ENCODE data around the gene METAP2.

Gene METAP2

DNA sequence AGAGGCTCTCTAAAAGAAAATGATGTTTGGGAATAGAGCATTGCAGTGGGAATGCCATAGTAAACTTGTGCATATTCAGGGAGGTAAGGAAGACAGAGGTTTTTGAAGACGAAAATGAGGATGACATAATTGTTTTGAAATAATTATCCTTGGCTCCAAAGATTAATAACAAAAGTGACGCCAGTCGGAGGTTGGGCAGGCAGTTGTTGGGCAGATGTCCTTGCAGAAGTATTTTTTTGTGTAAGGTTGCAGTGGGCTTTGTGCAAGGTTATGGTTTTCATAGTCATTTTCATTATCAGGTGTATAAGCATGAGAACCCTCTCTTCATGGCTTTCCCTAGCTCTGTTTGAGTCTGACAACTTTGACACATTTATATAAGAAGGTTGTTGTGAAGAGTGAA, 35.3 kb downstream of the METAP2 start:
- H3K27ac ChIP-seq (ENCODE audit: low read depth, low read length, poor library complexity, severe bottlenecking), result no peak overlapping the region

DNA sequence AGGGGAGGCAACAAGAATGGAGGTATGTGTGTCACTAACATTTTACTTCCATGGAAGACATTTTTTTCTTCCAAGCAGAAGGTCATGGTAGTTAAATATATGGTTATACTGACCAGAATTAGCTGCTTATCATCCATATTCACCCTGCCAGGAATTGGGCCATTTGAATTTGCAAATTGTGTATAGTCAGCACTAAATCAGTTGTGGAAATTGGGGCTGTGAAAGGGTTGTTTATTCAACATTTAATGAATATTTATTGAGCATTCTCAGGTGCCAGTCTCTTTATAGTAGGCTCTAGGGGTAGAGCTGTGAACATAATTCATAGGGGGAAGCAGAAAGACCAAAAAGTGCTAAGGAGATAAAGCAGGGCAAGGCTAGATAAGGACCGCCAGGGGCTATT, 38.0 kb downstream of the METAP2 start:
- Histone ChIP-seq H3K27ac (ENCODE audit: low read depth, low read length, poor library complexity, severe bottlenecking) (no peak overlapping the region), H3K9ac (ENCODE audit: low read length) (no peak overlapping the region), H3F3A (ENCODE audit: insufficient read depth, low read length) (no peaks in the 10 kb centered on the region), H4K20me1 (ENCODE audit: insufficient read depth, low read length) (no peaks in the 10 kb centered on the region), H3K36me3 (ENCODE audit: insufficient read depth, low read length) (peaks cover 83% of the 10 kb centered on the region), H3K27me3 (ENCODE audit: insufficient read depth, low read length) (no peaks in the 10 kb centered on the region), H3K4me2 (ENCODE audit: low read length) (no peak overlapping the region), H3K9me2 (ENCODE audit: low read depth, low read length) (no peaks in the 10 kb centered on the region), H3K4me1 (ENCODE audit: insufficient read depth, low read length, severe bottlenecking) (no peaks in the 10 kb centered on the region), H2AFZ (ENCODE audit: low read length) (no peak overlapping the region), H3K79me2 (ENCODE audit: insufficient read depth, low read length) (no peaks in the 10 kb centered on the region), H3K4me3 (ENCODE audit: low read depth, low read length, poor library complexity, severe bottlenecking) (no peak overlapping the region), H3K9me3 (ENCODE audit: low read length) (no peaks in the 10 kb centered on the region)
- TF ChIP-seq, protein P1, sequence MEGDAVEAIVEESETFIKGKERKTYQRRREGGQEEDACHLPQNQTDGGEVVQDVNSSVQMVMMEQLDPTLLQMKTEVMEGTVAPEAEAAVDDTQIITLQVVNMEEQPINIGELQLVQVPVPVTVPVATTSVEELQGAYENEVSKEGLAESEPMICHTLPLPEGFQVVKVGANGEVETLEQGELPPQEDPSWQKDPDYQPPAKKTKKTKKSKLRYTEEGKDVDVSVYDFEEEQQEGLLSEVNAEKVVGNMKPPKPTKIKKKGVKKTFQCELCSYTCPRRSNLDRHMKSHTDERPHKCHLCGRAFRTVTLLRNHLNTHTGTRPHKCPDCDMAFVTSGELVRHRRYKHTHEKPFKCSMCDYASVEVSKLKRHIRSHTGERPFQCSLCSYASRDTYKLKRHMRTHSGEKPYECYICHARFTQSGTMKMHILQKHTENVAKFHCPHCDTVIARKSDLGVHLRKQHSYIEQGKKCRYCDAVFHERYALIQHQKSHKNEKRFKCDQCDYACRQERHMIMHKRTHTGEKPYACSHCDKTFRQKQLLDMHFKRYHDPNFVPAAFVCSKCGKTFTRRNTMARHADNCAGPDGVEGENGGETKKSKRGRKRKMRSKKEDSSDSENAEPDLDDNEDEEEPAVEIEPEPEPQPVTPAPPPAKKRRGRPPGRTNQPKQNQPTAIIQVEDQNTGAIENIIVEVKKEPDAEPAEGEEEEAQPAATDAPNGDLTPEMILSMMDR (IDR thresholded peaks at IDR 0.05; ENCODE audit: low read length), result no peak
- no peak for TF ChIP-seq EZH2 (IDR thresholded peaks at IDR 0.05; ENCODE audit: borderline replicate concordance, low read length)

More for the DNA sequence above, 35.3 kb downstream of the METAP2 start:
- TF ChIP-seq, protein P1 (IDR thresholded peaks at IDR 0.05; ENCODE audit: low read length), result no peak
- no peak for TF ChIP-seq EZH2 (IDR thresholded peaks at IDR 0.05; ENCODE audit: borderline replicate concordance, low read length)
- no peak overlapping the region for H3K4me2 ChIP-seq (ENCODE audit: low read length)
- H2AFZ ChIP-seq (ENCODE audit: low read length), result no peak overlapping the region
- no peaks in the 10 kb centered on the region for H3F3A ChIP-seq (ENCODE audit: insufficient read depth, low read length)
- H3K4me3 ChIP-seq (ENCODE audit: low read depth, low read length, poor library complexity, severe bottlenecking), result no peak overlapping the region
- no peaks in the 10 kb centered on the region for H3K27me3 ChIP-seq (ENCODE audit: insufficient read depth, low read length)
- no peak overlapping the region for H3K9ac ChIP-seq (ENCODE audit: low read length)
- H3K4me1 ChIP-seq (ENCODE audit: insufficient read depth, low read length, severe bottlenecking), result no peaks in the 10 kb centered on the region
- no peaks in the 10 kb centered on the region for H3K9me3 ChIP-seq (ENCODE audit: low read length)
- H3K36me3 ChIP-seq (ENCODE audit: insufficient read depth, low read length), result peaks cover 87% of the 10 kb centered on the region
- no peaks in the 10 kb centered on the region for H3K9me2 ChIP-seq (ENCODE audit: low read depth, low read length)
- H3K79me2 ChIP-seq (ENCODE audit: insufficient read depth, low read length), result no peaks in the 10 kb centered on the region
- no peaks in the 10 kb centered on the region for H4K20me1 ChIP-seq (ENCODE audit: insufficient read depth, low read length)

DNA sequence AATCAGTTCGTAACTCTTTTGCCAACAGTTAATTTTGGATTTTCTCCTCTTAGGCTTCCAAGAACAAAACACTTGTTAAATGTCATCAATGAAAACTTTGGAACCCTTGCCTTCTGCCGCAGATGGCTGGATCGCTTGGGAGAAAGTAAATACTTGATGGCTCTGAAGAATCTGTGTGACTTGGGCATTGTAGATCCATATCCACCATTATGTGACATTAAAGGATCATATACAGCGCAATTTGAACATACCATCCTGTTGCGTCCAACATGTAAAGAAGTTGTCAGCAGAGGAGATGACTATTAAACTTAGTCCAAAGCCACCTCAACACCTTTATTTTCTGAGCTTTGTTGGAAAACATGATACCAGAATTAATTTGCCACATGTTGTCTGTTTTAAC, 39.6 kb downstream of the METAP2 start:
- H2AFZ ChIP-seq (ENCODE audit: low read length), result no peak overlapping the region
- H3K4me1 ChIP-seq (ENCODE audit: insufficient read depth, low read length, severe bottlenecking), result no peaks in the 10 kb centered on the region
- H3K4me2 ChIP-seq (ENCODE audit: low read length), result no peak overlapping the region
- no peak overlapping the region for H3K4me3 ChIP-seq (ENCODE audit: low read depth, low read length, poor library complexity, severe bottlenecking)
- no peaks in the 10 kb centered on the region for H3K27me3 ChIP-seq (ENCODE audit: insufficient read depth, low read length)
- H3K36me3 ChIP-seq (ENCODE audit: insufficient read depth, low read length), result peaks cover 67% of the 10 kb centered on the region
- no peaks in the 10 kb centered on the region for H3F3A ChIP-seq (ENCODE audit: insufficient read depth, low read length)
- H4K20me1 ChIP-seq (ENCODE audit: insufficient read depth, low read length), result no peaks in the 10 kb centered on the region
- H3K9ac ChIP-seq (ENCODE audit: low read length), result no peak overlapping the region
- no peaks in the 10 kb centered on the region for H3K79me2 ChIP-seq (ENCODE audit: insufficient read depth, low read length)
- no peak overlapping the region for H3K27ac ChIP-seq (ENCODE audit: low read depth, low read length, poor library complexity, severe bottlenecking)
- TF ChIP-seq EZH2 (IDR thresholded peaks at IDR 0.05; ENCODE audit: borderline replicate concordance, low read length), result no peak
- TF ChIP-seq, protein P1 (IDR thresholded peaks at IDR 0.05; ENCODE audit: low read length), result no peak
- H3K9me2 ChIP-seq (ENCODE audit: low read depth, low read length), result no peaks in the 10 kb centered on the region
- H3K9me3 ChIP-seq (ENCODE audit: low read length), result no peaks in the 10 kb centered on the region
